K562 (cell line): ENCODE results near the gene RBM20. TPM values are rescaled to one million over a fixed set of nuclear protein-coding genes. Genes with fewer than 3 reads are reported as not detected.

Experiments used
- ATAC-seq: fragments of 200-7000 bp; cut with Tn5 transposase; 3 replicates; pipeline ENCODE4 v1.9.1; 2020; ENCODE audit warnings: moderate library complexity
- BruUV-seq: library from RNA; stranded (reverse); fragments of 400-500 nt; replicated peaks from 2 replicates; lab custom pipeline; 2021; lab: Mats Ljungman, UMichigan
- CTCF ChIA-PET: fragments of 300-600 bp; formaldehyde crosslinking; extraction: SDS; loops from one replicate; lab custom pipeline; 2021; ENCODE audit warnings: low intra/inter-chr PET ratio; lab: Yijun Ruan, JAX
- POLR2A ChIA-PET: fragments of 300-600, 350-650 bp; sonication (Branson Sonifier 250); formaldehyde crosslinking; extraction: SDS; loops from one replicate; lab custom pipeline; 2021; ENCODE audit warnings: antibody characterized with exemption, inconsistent platforms; lab: Yijun Ruan, JAX
- DNase-seq, 4 experiments: peaks; one replicate each; pipeline versions ENCODE4 v3.0.0 to v3.0.0-alpha.2; 2011 to 2018; ENCODE audit warnings: low spot score in 3 of 4, mixed read lengths in 3 of 4; ENCODE audit errors: extremely low read depth in 1 of 4
- FAIRE-seq: peaks from 2 replicates; lab custom pipeline; 2011; peaks lifted over from hg19 to GRCh38; lab: Jason Lieb, UNC
- H2AFZ ChIP-seq: 2 replicates; pipeline ENCODE4 v1.6.0; 2011; ENCODE audit warnings: low read depth, low read length, control low read depth, inconsistent platforms
- H3K27ac ChIP-seq: fragments of 200-600 bp; 3 replicates; pipeline ENCODE4 v1.8.0; 2011; ENCODE audit warnings: low read depth, mild to moderate bottlenecking, control low read depth, inconsistent platforms, low read length, moderate library complexity, mixed read lengths; ENCODE audit errors: extremely low read depth
- H3K27me3 ChIP-seq, 2 experiments: fragments of 300-600 bp in 1 of 2; 2 replicates in 1 of 2; 3 replicates in 1 of 2; pipeline versions ENCODE4 v1.6.0 to v1.8.0; 2011; ENCODE audit warnings: inconsistent platforms in 2 of 2, low read length in 2 of 2, mild to moderate bottlenecking in 1 of 2, mixed read lengths in 1 of 2, moderate library complexity in 1 of 2; ENCODE audit not compliant: control insufficient read depth in 2 of 2, insufficient read depth in 2 of 2
- H3K36me3 ChIP-seq: fragments of 300-600 bp; 3 replicates; pipeline ENCODE4 v1.8.0; 2011; ENCODE audit warnings: mild to moderate bottlenecking, low read length, inconsistent platforms; ENCODE audit not compliant: control insufficient read depth, insufficient read depth
- H3K4me1 ChIP-seq, 2 experiments: fragments of 200-600 bp in 1 of 2; replicated peaks in 1 of 2; 2 replicates in 1 of 2; 3 replicates in 1 of 2; pipeline versions ENCODE4 v1.5.1 to v1.8.0; 2011; ENCODE audit warnings: inconsistent platforms in 2 of 2, low read length in 2 of 2, mild to moderate bottlenecking in 1 of 2, mixed read lengths in 1 of 2, moderate library complexity in 1 of 2; ENCODE audit not compliant: control insufficient read depth in 2 of 2, insufficient read depth in 2 of 2
- H3K4me2 ChIP-seq: 2 replicates; pipeline ENCODE4 v1.6.1; 2011; ENCODE audit warnings: low read length, control low read depth, inconsistent platforms, mixed read lengths; ENCODE audit not compliant: insufficient read depth
- H3K4me3 ChIP-seq: fragments of 200-600 bp; sonication (generic), shearing (Covaris generic); 2 replicates; pipeline ENCODE4 v1.5.1; 2016; ENCODE audit warnings: control low read depth, inconsistent platforms
- H3K79me2 ChIP-seq: fragments of 200-600 bp; 3 replicates; pipeline ENCODE4 v1.8.0; 2011; ENCODE audit warnings: low read length, inconsistent platforms; ENCODE audit not compliant: control insufficient read depth, insufficient read depth
- H3K9ac ChIP-seq, 2 experiments: 2 replicates each; pipeline versions ENCODE4 v1.6.0 to v1.6.1; 2011; ENCODE audit warnings: low read depth in 2 of 2, low read length in 2 of 2, control low read depth in 1 of 2, inconsistent platforms in 1 of 2, mild to moderate bottlenecking in 1 of 2, mixed read lengths in 1 of 2; ENCODE audit not compliant: insufficient read depth in 1 of 2
- H3K9me1 ChIP-seq: one replicate; pipeline ENCODE4 v1.6.0; 2011; ENCODE audit warnings: inconsistent platforms, mild to moderate bottlenecking, low read length, moderate library complexity; ENCODE audit not compliant: control insufficient read depth, insufficient read depth
- H3K9me3 ChIP-seq: replicated peaks from 2 replicates; pipeline ENCODE4 v1.5.1; 2011; ENCODE audit warnings: low read depth, low read length, inconsistent platforms; ENCODE audit not compliant: control insufficient read depth, insufficient read depth
- H4K20me1 ChIP-seq: replicated peaks from 2 replicates; pipeline ENCODE4 v1.6.1; 2011; ENCODE audit warnings: low read length, inconsistent platforms, mixed read lengths; ENCODE audit not compliant: control insufficient read depth, insufficient read depth
- CBFB ChIP-seq: sonication (generic); formaldehyde crosslinking; IDR thresholded peaks from 2 replicates; pipeline ENCODE4 v1.4.0; 2020; ENCODE audit warnings: mild to moderate bottlenecking, missing genetic modification reagents
- FOXP1 ChIP-seq: sonication (generic); formaldehyde crosslinking; IDR thresholded peaks from 2 replicates; pipeline ENCODE4 v1.8.0; 2022; ENCODE audit warnings: mild to moderate bottlenecking, missing genetic modification reagents
- HDAC3 ChIP-seq: fragments of 450-650 bp; IDR thresholded peaks from 2 replicates; pipeline ENCODE4 v1.6.1; 2018; ENCODE audit warnings: borderline replicate concordance, mild to moderate bottlenecking, moderate library complexity; ENCODE audit not compliant: partially characterized antibody
- HEY1 ChIP-seq: fragments of 250-450 bp; sonication (Bioruptor Pico); IDR thresholded peaks from 2 replicates; pipeline ENCODE4 v1.5.0; 2020; ENCODE audit warnings: mild to moderate bottlenecking, moderate library complexity, borderline replicate concordance
- NCOA4 ChIP-seq: fragments of 450-650 bp; IDR thresholded peaks from 2 replicates; pipeline ENCODE4 v1.6.1; 2018; ENCODE audit warnings: mild to moderate bottlenecking; ENCODE audit not compliant: partially characterized antibody
- SMC3 ChIP-seq: conservative IDR thresholded peaks from 2 replicates; pipeline ENCODE4 v1.6.1; 2011; ENCODE audit warnings: low read depth, low read length, improper control_type of control experiment; ENCODE audit not compliant: insufficient read depth
- TEAD4 ChIP-seq, 2 experiments: sonication (generic) in 1 of 2; formaldehyde crosslinking in 1 of 2; IDR thresholded peaks; 2 replicates each; pipeline versions ENCODE4 v1.6.1 to v1.8.0; 2012 to 2022; ENCODE audit warnings: borderline replicate concordance in 1 of 2, inconsistent platforms in 1 of 2, low read length in 1 of 2, mild to moderate bottlenecking in 1 of 2, missing genetic modification reagents in 1 of 2
- WHSC1 ChIP-seq: IDR thresholded peaks from one replicate; pipeline ENCODE4 v1.6.1; 2012; ENCODE audit warnings: low read length, control low read depth, inconsistent platforms
- YY1 ChIP-seq, 3 experiments: IDR thresholded peaks; 2 replicates each; pipeline ENCODE4 v1.6.1; 2011; ENCODE audit warnings: low read length in 2 of 3, mild to moderate bottlenecking in 2 of 3, moderate library complexity in 2 of 3, borderline replicate concordance in 1 of 3, control low read depth in 1 of 3, low read depth in 1 of 3; ENCODE audit not compliant: insufficient read depth in 3 of 3, insufficient replicate concordance in 2 of 3, control insufficient read depth in 1 of 3, insufficient read length in 1 of 3; ENCODE audit errors: extremely low read depth in 1 of 3
- ZNF41 ChIP-seq: fragments of 250-450 bp; sonication (Bioruptor Pico); conservative IDR thresholded peaks from 2 replicates; pipeline ENCODE4 v1.4.0; 2020; ENCODE audit warnings: mild to moderate bottlenecking
- ZNF764 ChIP-seq: fragments of 250-450 bp; sonication (Bioruptor Pico); IDR thresholded peaks from 2 replicates; pipeline ENCODE4 v1.4.0; 2020; ENCODE audit warnings: low read depth, mild to moderate bottlenecking, moderate library complexity
- ZNF79 ChIP-seq: fragments of 250-450 bp; sonication (Bioruptor Pico); IDR thresholded peaks from 2 replicates; pipeline ENCODE4 v1.4.0; 2020; ENCODE audit warnings: low read depth, mild to moderate bottlenecking, moderate library complexity
- WGBS: fragments of 100-300 bp; shearing (Covaris generic); methylation state at CpG from one replicate; pipeline ENCODE4 v1.1.6; 2016; ENCODE audit warnings: low coverage, mixed read lengths; ENCODE audit not compliant: insufficient coverage; ENCODE audit errors: missing lambda C conversion rate; 5-methylcytosine and 5-hydroxymethylcytosine counted together
- in situ Hi-C: fragments of 300-500 bp; cut with MboI; formaldehyde crosslinking; loops from 4 replicates; pipeline ENCODE4 v1.15.0; 2018; ENCODE audit warnings: inconsistent platforms, mixed read lengths
- intact Hi-C: fragments of 100-400 bp; cut with micrococcal nuclease; formaldehyde crosslinking; loops from 2 replicates; pipeline ENCODE4 v1.14.2; 2022
- polyA plus RNA-seq, 8 experiments: library from polyadenylated mRNA; depleted of rRNA in 4 of 8; stranded (reverse) in 5 of 8; unstranded in 3 of 8; fragments of >200 nt; fragmentation: Nextera tagmentation in 2 of 8; fragmentation: Illumina TruSeq in 1 of 8; extraction: Ambion mirVana in 2 of 8; extraction: Trizol in 1 of 8; gene quantifications; 2 replicates each; pipeline versions ENCODE4 v1.2.1 to v1.2.3, GENCODE V29; 2011 to 2014; ENCODE audit warnings: inconsistent platforms in 1 of 8, missing spikeins in 1 of 8
- total RNA-seq, 7 experiments: library from RNA; depleted of rRNA in 6 of 7; stranded (reverse); fragments of >200 nt in 6 of 7; fragmentation: Illumina TruSeq in 2 of 7; extraction: Trizol in 2 of 7; gene quantifications; 2 replicates each; pipeline versions ENCODE4 v1.2.1 to v1.2.3, GENCODE V29; 2011 to 2021; ENCODE audit warnings: low replicate concordance in 1 of 7
- TF ChIP-seq, protein P1 (sequence below): fragments of 250-450 bp; sonication (Bioruptor Pico); IDR thresholded peaks from 2 replicates; pipeline ENCODE4 v1.4.0; 2020; ENCODE audit warnings: borderline replicate concordance
- TF ChIP-seq, protein P2 (sequence below): fragments of 250-450 bp; sonication (Bioruptor Pico); IDR thresholded peaks from 2 replicates; pipeline ENCODE4 v1.8.0; 2021; ENCODE audit warnings: mild to moderate bottlenecking, moderate library complexity

RBM20 gene
- total and polyA plus RNA-seq, 9 of the 15 experiments (the other 6 are each of a cell fraction or from before 2014, with no cell fraction given): 0.63 to 5.7 (median 3.2) TPM

DNA sequence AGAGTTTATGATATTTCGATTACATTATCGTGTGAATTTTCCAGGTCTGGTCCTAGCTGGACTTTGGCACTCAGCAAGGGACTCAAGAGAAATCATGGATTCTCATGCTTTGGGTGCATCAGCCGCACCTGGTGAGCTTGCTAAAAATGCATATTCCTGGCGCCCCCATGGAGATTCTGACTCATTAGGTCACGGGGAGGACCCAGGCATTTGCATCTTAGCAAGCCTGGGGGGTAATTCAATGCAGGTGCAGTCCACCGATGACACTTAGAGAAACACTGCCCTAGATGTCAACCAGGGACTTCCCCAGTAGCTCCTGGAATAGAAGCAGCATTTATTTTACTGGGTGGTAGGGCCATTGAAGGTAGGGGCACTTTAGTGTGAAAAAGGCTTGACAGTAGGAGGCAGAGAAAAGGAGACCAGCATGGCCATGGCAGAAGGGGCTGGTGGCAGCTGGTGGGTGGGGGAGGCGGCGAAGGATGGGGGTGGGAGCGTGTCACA, 197.7 kb downstream of the RBM20 start:
- intact Hi-C loops (no loop called here), in situ Hi-C loops (no loop called here)
- Histone ChIP-seq H3K9ac (no peak overlapping the region), H3K79me2 (no peaks in the 10 kb centered on the region), H2AFZ (no peak overlapping the region), H3K36me3 (no peaks in the 10 kb centered on the region; the same call in 2 of the 3 replicates), H3K4me3 (no peak overlapping the region), H3K27me3 (no peaks in the 10 kb centered on the region), H3K4me2 (no peak overlapping the region), H3K27ac (no peak overlapping the region), H3K9me3 (no peaks in the 10 kb centered on the region), H4K20me1 (no peaks in the 10 kb centered on the region), H3K9me1 (no peaks in the 10 kb centered on the region), H3K4me1 (peaks cover 6 to 17% of the 10 kb centered on the region in 2 experiments; a peak in 4 of 5 replicates)
- 92% methylated on average over 5 of the region's 9 CpGs for WGBS
- DNase-seq: no peak
- no peak for FAIRE-seq
- ATAC-seq: no peak
- ChIA-PET POLR2A (interaction anchor here (0.5 kb wide), 1 partner anchor 177 kb away, joined by 3 read pairs; no protein-coding TSS in a partner anchor), CTCF (no interaction called here)
- no TSS peak for BruUV-seq
- TF ChIP-seq TEAD4 (IDR thresholded peaks at IDR 0.05; ENCODE audit: low read length): no peak
- TF ChIP-seq TEAD4 (CRISPR knock-in tag; IDR thresholded peaks at IDR 0.05; ENCODE audit: borderline replicate concordance): no peak
- TF ChIP-seq WHSC1: no peak
- TF ChIP-seq YY1 (IDR thresholded peaks at IDR 0.05; ENCODE audit: borderline replicate concordance in 1 of 3, control insufficient read depth in 1 of 3, extremely low read depth in 1 of 3, insufficient read depth in 3 of 3, insufficient read length in 1 of 3, insufficient replicate concordance in 2 of 3, low read depth in 1 of 3, low read length in 2 of 3): no peak
- TF ChIP-seq HDAC3: no peak
- no peak for TF ChIP-seq ZNF79 (CRISPR knock-in tag)
- no peak for TF ChIP-seq ZNF41
- TF ChIP-seq FOXP1 (CRISPR knock-in tag): no peak
- TF ChIP-seq, protein P1, sequence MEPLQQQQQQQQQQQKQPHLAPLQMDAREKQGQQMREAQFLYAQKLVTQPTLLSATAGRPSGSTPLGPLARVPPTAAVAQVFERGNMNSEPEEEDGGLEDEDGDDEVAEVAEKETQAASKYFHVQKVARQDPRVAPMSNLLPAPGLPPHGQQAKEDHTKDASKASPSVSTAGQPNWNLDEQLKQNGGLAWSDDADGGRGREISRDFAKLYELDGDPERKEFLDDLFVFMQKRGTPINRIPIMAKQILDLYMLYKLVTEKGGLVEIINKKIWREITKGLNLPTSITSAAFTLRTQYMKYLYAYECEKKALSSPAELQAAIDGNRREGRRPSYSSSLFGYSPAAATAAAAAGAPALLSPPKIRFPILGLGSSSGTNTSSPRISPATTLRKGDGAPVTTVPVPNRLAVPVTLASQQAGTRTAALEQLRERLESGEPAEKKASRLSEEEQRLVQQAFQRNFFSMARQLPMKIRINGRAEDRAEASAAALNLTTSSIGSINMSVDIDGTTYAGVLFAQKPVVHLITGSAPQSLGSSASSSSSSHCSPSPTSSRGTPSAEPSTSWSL (CRISPR knock-in tag): no peak
- TF ChIP-seq, protein P2, sequence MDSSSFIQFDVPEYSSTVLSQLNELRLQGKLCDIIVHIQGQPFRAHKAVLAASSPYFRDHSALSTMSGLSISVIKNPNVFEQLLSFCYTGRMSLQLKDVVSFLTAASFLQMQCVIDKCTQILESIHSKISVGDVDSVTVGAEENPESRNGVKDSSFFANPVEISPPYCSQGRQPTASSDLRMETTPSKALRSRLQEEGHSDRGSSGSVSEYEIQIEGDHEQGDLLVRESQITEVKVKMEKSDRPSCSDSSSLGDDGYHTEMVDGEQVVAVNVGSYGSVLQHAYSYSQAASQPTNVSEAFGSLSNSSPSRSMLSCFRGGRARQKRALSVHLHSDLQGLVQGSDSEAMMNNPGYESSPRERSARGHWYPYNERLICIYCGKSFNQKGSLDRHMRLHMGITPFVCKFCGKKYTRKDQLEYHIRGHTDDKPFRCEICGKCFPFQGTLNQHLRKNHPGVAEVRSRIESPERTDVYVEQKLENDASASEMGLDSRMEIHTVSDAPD: no peak
- TF ChIP-seq NCOA4: no peak
- no peak for TF ChIP-seq ZNF764 (CRISPR knock-in tag)
- no peak for TF ChIP-seq SMC3
- TF ChIP-seq HEY1 (CRISPR knock-in tag): no peak
- no peak for TF ChIP-seq CBFB (CRISPR knock-in tag)
